Hepatocyte (in vitro differentiated cells): Measurements from ENCODE around the gene RARB. TPM values are rescaled to one million over a fixed set of nuclear protein-coding genes. Genes with fewer than 3 reads are reported as not detected.

Experiments
- DNase-seq: peaks from one replicate; pipeline ENCODE4 v3.0.0-alpha.2; 2016; ENCODE audit warnings: low spot score
- H2AFZ ChIP-seq: fragments of 200-600 bp; sonication (generic); 2 replicates; pipeline ENCODE4 v1.6.0; 2016; ENCODE audit warnings: antibody characterized with exemption, mild to moderate bottlenecking
- H3K27ac ChIP-seq: fragments of 200-600 bp; sonication (generic); 2 replicates; pipeline ENCODE4 v1.5.1; 2016; ENCODE audit warnings: mild to moderate bottlenecking
- H3K27me3 ChIP-seq: fragments of 200-600 bp; sonication (generic); 2 replicates; pipeline ENCODE4 v1.6.1; 2016
- H3K36me3 ChIP-seq: fragments of 200-600 bp; sonication (generic); replicated peaks from 2 replicates; pipeline ENCODE4 v1.5.1; 2016; ENCODE audit warnings: low read depth; ENCODE audit not compliant: insufficient read depth
- H3K4me1 ChIP-seq: fragments of 200-600 bp; sonication (generic); 2 replicates; pipeline ENCODE4 v1.5.1; 2016; ENCODE audit warnings: mild to moderate bottlenecking, moderate library complexity; ENCODE audit not compliant: insufficient read depth
- H3K4me2 ChIP-seq: fragments of 200-600 bp; sonication (generic); 2 replicates; pipeline ENCODE4 v1.6.0; 2016
- H3K4me3 ChIP-seq: fragments of 200-600 bp; sonication (generic); 2 replicates; pipeline ENCODE4 v1.5.1; 2016; ENCODE audit warnings: mild to moderate bottlenecking
- H3K79me2 ChIP-seq: fragments of 200-600 bp; sonication (generic); 2 replicates; pipeline ENCODE4 v1.6.0; 2017; ENCODE audit warnings: mild to moderate bottlenecking
- H3K9me2 ChIP-seq: fragments of 200-600 bp; sonication (generic); replicated peaks from 2 replicates; pipeline ENCODE4 v1.6.0; 2017; ENCODE audit warnings: mild to moderate bottlenecking; ENCODE audit not compliant: insufficient read depth
- H3K9me3 ChIP-seq: fragments of 200-600 bp; sonication (generic); 2 replicates; pipeline ENCODE4 v1.5.1; 2016; ENCODE audit warnings: low read depth, mild to moderate bottlenecking
- H4K20me1 ChIP-seq: fragments of 200-600 bp; sonication (generic); 2 replicates; pipeline ENCODE4 v1.6.0; 2016; ENCODE audit warnings: mild to moderate bottlenecking; ENCODE audit not compliant: insufficient read depth, poor library complexity, severe bottlenecking
- CTCF ChIP-seq: fragments of 200-600 bp; sonication (generic); IDR thresholded peaks from 2 replicates; pipeline ENCODE4 v1.5.1; 2016; ENCODE audit warnings: antibody characterized with exemption, mild to moderate bottlenecking; ENCODE audit not compliant: poor library complexity
- EZH2 ChIP-seq: fragments of 200-600 bp; sonication (generic); IDR thresholded peaks from 2 replicates; pipeline ENCODE4 v1.6.1; 2016; ENCODE audit warnings: antibody characterized with exemption, mild to moderate bottlenecking, borderline replicate concordance
- EZH2phosphoT487 ChIP-seq: fragments of 200-600 bp; sonication (generic); IDR thresholded peaks from one replicate; pipeline ENCODE4 v1.6.1; 2018; ENCODE audit warnings: antibody characterized with exemption, mild to moderate bottlenecking, low read depth, moderate library complexity; ENCODE audit not compliant: unreplicated experiment, severe bottlenecking
- WGBS: methylation state at CpG from one replicate; pipeline ENCODE4 v1.1.6; 2016; ENCODE audit warnings: low lambda C conversion rate; ENCODE audit errors: missing lambda C conversion rate; 5-methylcytosine and 5-hydroxymethylcytosine counted together
- polyA plus RNA-seq: library from polyadenylated mRNA; unstranded; fragments of >200 nt; fragmentation: Nextera tagmentation; extraction: Ambion mirVana; gene quantifications from 2 replicates; pipeline ENCODE4 v1.2.1, GENCODE V29; 2016
- total RNA-seq: library from RNA; depleted of rRNA; stranded (reverse); fragments of >200 nt; gene quantifications from 2 replicates; pipeline ENCODE4 v1.2.3, GENCODE V29; 2014

The RARB gene
- total and polyA plus RNA-seq, 2 experiments from 2014 or later, result 22.2 to 30.7 TPM

GRCh38 chr3:25511972-25512721 is 84.1 kb downstream of the RARB start:
- Histone ChIP-seq H3K27ac (no peak overlapping the region), H3K79me2 (peaks cover 37% of the 10 kb centered on the region), H3K4me3 (no peak overlapping the region), H3K9me2 (no peaks in the 10 kb centered on the region), H3K4me2 (no peak overlapping the region), H4K20me1 (no peaks in the 10 kb centered on the region), H3K4me1 (peaks cover 14% of the 10 kb centered on the region), H3K27me3 (no peaks in the 10 kb centered on the region), H3K36me3 (no peaks in the 10 kb centered on the region), H3K9me3 (no peaks in the 10 kb centered on the region), H2AFZ (no peak overlapping the region)
- TF ChIP-seq EZH2 (no peak), CTCF (no peak), EZH2phosphoT487 (no peak)
- 96% methylated on average over 10 of the region's 10 CpGs for WGBS
- no peak for DNase-seq

GRCh38 chr3:25513642-25514266 is 85.7 kb downstream of the RARB start:
- Histone ChIP-seq H3K27me3 (no peaks in the 10 kb centered on the region), H3K4me1 (peaks cover 14% of the 10 kb centered on the region), H3K36me3 (no peaks in the 10 kb centered on the region), H3K9me3 (no peaks in the 10 kb centered on the region), H3K79me2 (peaks cover 36% of the 10 kb centered on the region), H3K4me2 (no peak overlapping the region), H3K9me2 (no peaks in the 10 kb centered on the region), H3K27ac (no peak overlapping the region), H3K4me3 (no peak overlapping the region), H2AFZ (no peak overlapping the region), H4K20me1 (no peaks in the 10 kb centered on the region)
- TF ChIP-seq EZH2phosphoT487 (no peak), EZH2 (no peak), CTCF (no peak)
- DNase-seq, result no peak
- 73% methylated on average over 3 of the region's 3 CpGs for WGBS

- no peak for DNase-seq
- H3K79me2 ChIP-seq, result peaks cover 32% of the 10 kb centered on the region
Observed at GRCh38 chr3:25515171-25515570, 87.1 kb downstream of the RARB start.

More at GRCh38 chr3:25515171-25515570, 87.1 kb downstream of the RARB start:
- H3K9me3 ChIP-seq, result no peaks in the 10 kb centered on the region
- H3K4me3 ChIP-seq, result no peak overlapping the region
- no peak overlapping the region for H3K4me2 ChIP-seq
- H3K4me1 ChIP-seq, result peaks cover 6% of the 10 kb centered on the region
- H2AFZ ChIP-seq, result no peak overlapping the region
- no peaks in the 10 kb centered on the region for H3K9me2 ChIP-seq
- H4K20me1 ChIP-seq, result no peaks in the 10 kb centered on the region
- H3K27me3 ChIP-seq, result no peaks in the 10 kb centered on the region
- no peak overlapping the region for H3K27ac ChIP-seq
- H3K36me3 ChIP-seq, result no peaks in the 10 kb centered on the region
- TF ChIP-seq EZH2 (no peak), EZH2phosphoT487 (no peak), CTCF (no peak)
